WTC11 (cell line): ENCODE data around the gene SLC25A39. TPM values are rescaled to one million over a fixed set of nuclear protein-coding genes. Genes with fewer than 3 reads are reported as not detected.
A peak's percentile ranks its signal among the peaks of the same experiment; 100 is the strongest.

ENCODE experiments used
- ATAC-seq: fragments of 200-7000 bp; cut with Tn5 transposase; 2 replicates; pipeline ENCODE4 v1.10.0; 2021; ENCODE audit warnings: mild to moderate bottlenecking, moderate library complexity
- CTCF ChIA-PET: fragments of 300-600 bp; sonication (Branson Sonifier 250); formaldehyde crosslinking; loops from one replicate; lab custom pipeline; 2021; ENCODE audit warnings: antibody characterized with exemption; lab: Charles Lee
- POLR2A ChIA-PET: fragments of 350-600 bp; sonication (Branson Sonifier 250); formaldehyde crosslinking; loops from one replicate; lab custom pipeline; 2021; ENCODE audit warnings: antibody characterized with exemption; lab: Charles Lee
- DNase-seq: peaks from one replicate; pipeline ENCODE4 v3.0.0; 2021; ENCODE audit warnings: low spot score
- H3K27ac Mint-ChIP-seq: 2 replicates; pipeline ENCODE4 v1.8.0; 2021; ENCODE audit warnings: mixed read lengths
- H3K27me3 Mint-ChIP-seq: 2 replicates; pipeline ENCODE4 v1.8.0; 2021; ENCODE audit warnings: low read depth, mild to moderate bottlenecking, moderate library complexity, mixed read lengths
- H3K36me3 Mint-ChIP-seq: 2 replicates; pipeline ENCODE4 v1.8.0; 2021; ENCODE audit warnings: mixed read lengths
- H3K4me1 Mint-ChIP-seq: 2 replicates; pipeline ENCODE4 v1.8.0; 2022; ENCODE audit warnings: mixed read lengths
- H3K4me3 Mint-ChIP-seq: 2 replicates; pipeline ENCODE4 v1.8.0; 2021; ENCODE audit warnings: mild to moderate bottlenecking, moderate library complexity, mixed read lengths
- H3K9me3 Mint-ChIP-seq: 2 replicates; pipeline ENCODE4 v1.8.0; 2021; ENCODE audit warnings: mixed read lengths
- AFF4 ChIP-seq: sonication (generic); formaldehyde crosslinking; IDR thresholded peaks from 2 replicates; pipeline ENCODE4 v1.8.1; 2023; ENCODE audit warnings: mild to moderate bottlenecking, missing genetic modification reagents, borderline replicate concordance
- ATF2 ChIP-seq: sonication (generic); formaldehyde crosslinking; IDR thresholded peaks from 2 replicates; pipeline ENCODE4 v1.8.1; 2022; ENCODE audit warnings: low read depth, missing genetic modification reagents, borderline replicate concordance
- ATF3 ChIP-seq: sonication (generic); formaldehyde crosslinking; conservative IDR thresholded peaks from 2 replicates; pipeline ENCODE4 v1.8.1; 2022; ENCODE audit warnings: mild to moderate bottlenecking, missing genetic modification reagents
- ATF6 ChIP-seq: sonication (generic); formaldehyde crosslinking; IDR thresholded peaks from 2 replicates; pipeline ENCODE4 v1.8.1; 2023; ENCODE audit warnings: mild to moderate bottlenecking, missing genetic modification reagents
- CBFB ChIP-seq: sonication (generic); formaldehyde crosslinking; IDR thresholded peaks from 2 replicates; pipeline ENCODE4 v1.8.1; 2022; ENCODE audit warnings: mild to moderate bottlenecking, low read depth, missing genetic modification reagents
- EMX1 ChIP-seq: fragments of 250-450 bp; sonication (Bioruptor Pico); IDR thresholded peaks from 2 replicates; pipeline ENCODE4 v1.8.0; 2021; ENCODE audit warnings: mild to moderate bottlenecking
- ETV6 ChIP-seq: sonication (generic); formaldehyde crosslinking; IDR thresholded peaks from 2 replicates; pipeline ENCODE4 v1.8.1; 2022; ENCODE audit warnings: mild to moderate bottlenecking, missing genetic modification reagents
- GTF2I ChIP-seq: fragments of 250-450 bp; sonication (Bioruptor Pico); conservative IDR thresholded peaks from 2 replicates; pipeline ENCODE4 v1.4.0; 2021; ENCODE audit warnings: mild to moderate bottlenecking
- NFATC4 ChIP-seq: fragments of 250-450 bp; sonication (Bioruptor Pico); IDR thresholded peaks from 2 replicates; pipeline ENCODE4 v1.9.0; 2021; ENCODE audit warnings: mild to moderate bottlenecking
- NR3C1 ChIP-seq: sonication (generic); formaldehyde crosslinking; conservative IDR thresholded peaks from 2 replicates; pipeline ENCODE4 v1.8.1; 2023; ENCODE audit warnings: low read depth, mild to moderate bottlenecking, missing genetic modification reagents
- RORB ChIP-seq: fragments of 250-450 bp; sonication (Bioruptor Pico); IDR thresholded peaks from 2 replicates; pipeline ENCODE4 v1.9.0; 2021; ENCODE audit warnings: mild to moderate bottlenecking
- SMAD3 ChIP-seq: sonication (generic); formaldehyde crosslinking; IDR thresholded peaks from 2 replicates; pipeline ENCODE4 v1.8.0; 2022; ENCODE audit warnings: missing genetic modification reagents, mild to moderate bottlenecking, borderline replicate concordance
- STAT6 ChIP-seq: sonication (generic); formaldehyde crosslinking; conservative IDR thresholded peaks from 2 replicates; pipeline ENCODE4 v1.8.1; 2023; ENCODE audit warnings: mild to moderate bottlenecking, low read depth, missing genetic modification reagents, moderate library complexity
- ZBTB21 ChIP-seq: sonication (generic); formaldehyde crosslinking; IDR thresholded peaks from 2 replicates; pipeline ENCODE4 v1.8.1; 2023; ENCODE audit warnings: mild to moderate bottlenecking, missing genetic modification reagents, borderline replicate concordance
- ZMAT4 ChIP-seq: fragments of 250-450 bp; sonication (Bioruptor Pico); IDR thresholded peaks from 2 replicates; pipeline ENCODE4 v1.9.0; 2021; ENCODE audit warnings: mild to moderate bottlenecking
- ZNF423 ChIP-seq: fragments of 250-450 bp; sonication (Bioruptor Pico); IDR thresholded peaks from 2 replicates; pipeline ENCODE4 v2.1.2; 2022; ENCODE audit warnings: mild to moderate bottlenecking, moderate library complexity
- total RNA-seq: library from RNA; stranded (reverse); gene quantifications from 3 replicates; pipeline ENCODE4 v1.2.3, GENCODE V29; 2021

Gene SLC25A39
- total RNA-seq, 1 experiment from 2014 or later, result 271 TPM

GRCh38 chr17:44317545-44317944 is 7.1 kb downstream of the SLC25A39 start:
- Mint-ChIP-seq H3K27ac (no peak overlapping the region; the same call in 1 of the 2 replicates), H3K4me3 (peak overlapping the region; percentile 79), H3K9me3 (no peaks in the 10 kb centered on the region), H3K4me1 (peaks cover 22% of the 10 kb centered on the region), H3K36me3 (peaks cover 17% of the 10 kb centered on the region), H3K27me3 (peaks cover 37% of the 10 kb centered on the region)
- DNase-seq, result no peak
- ChIA-PET CTCF (interaction anchor here (1.3 to 6.6 kb wide), 12 partner anchors 7 to 120 kb away, joined by 3 to 77 read pairs (median 12); partner anchors contain the start of genes FAM171A2, GRN, RUNDC3A and SLC25A39), POLR2A (interaction anchor here (0.8 to 2.7 kb wide), 4 partner anchors 9 to 131 kb away, joined by 3 to 28 read pairs (median 7); partner anchors contain the start of genes RUNDC3A, TMUB2 and UBTF)
- TF ChIP-seq NFATC4 (CRISPR knock-in tag) (no peak), RORB (CRISPR knock-in tag) (no peak), EMX1 (CRISPR knock-in tag) (no peak), SMAD3 (CRISPR knock-in tag) (no peak), ZMAT4 (CRISPR knock-in tag) (no peak), CBFB (CRISPR knock-in tag) (no peak), ETV6 (CRISPR knock-in tag) (no peak), GTF2I (CRISPR knock-in tag) (no peak), ZNF423 (CRISPR knock-in tag) (no peak), NR3C1 (CRISPR knock-in tag) (no peak), STAT6 (no peak), ATF6 (CRISPR knock-in tag) (no peak), ATF2 (CRISPR knock-in tag) (no peak), ZBTB21 (CRISPR knock-in tag) (no peak), ATF3 (no peak), AFF4 (CRISPR knock-in tag) (no peak)
- no peak for ATAC-seq
